HCT116 (cell line): ENCODE data around the gene LRRC66. TPM values are rescaled to one million over a fixed set of nuclear protein-coding genes. Genes with fewer than 3 reads are reported as not detected.

Experiments
- ATAC-seq: fragments of 200-7000 bp; cut with Tn5 transposase; 2 replicates; pipeline ENCODE4 v1.9.1; 2020; ENCODE audit warnings: mild to moderate bottlenecking, moderate library complexity
- BruUV-seq: library from RNA; stranded (reverse); fragments of 400-500 nt; replicated peaks from 2 replicates; lab custom pipeline; 2021; lab: Mats Ljungman, UMichigan
- CTCF ChIA-PET: fragments of 300-600 bp; sonication (Branson Sonifier 250); formaldehyde crosslinking; loops from one replicate; lab custom pipeline; 2021; ENCODE audit warnings: antibody characterized with exemption; lab: Charles Lee
- POLR2A ChIA-PET: fragments of 300-600, 350-600 bp; sonication (Branson Sonifier 250); formaldehyde crosslinking; loops from one replicate; lab custom pipeline; 2021; ENCODE audit warnings: antibody characterized with exemption; lab: Charles Lee
- RAD21 ChIA-PET, 2 experiments: fragments of 300-600 bp; sonication (Branson Sonifier 250); formaldehyde crosslinking; loops; one replicate each; lab custom pipeline; 2023; ENCODE audit warnings: low total read pairs in 2 of 2; ENCODE audit not compliant: uncharacterized antibody in 2 of 2, unreplicated experiment in 2 of 2, low non-redundant PET in 1 of 2; lab: Charles Lee
- DNase-seq: peaks from one replicate; pipeline ENCODE4 v3.0.0-alpha.2; 2010; ENCODE audit warnings: low read depth, low spot score
- H2AFZ ChIP-seq: fragments of 200-600 bp; shearing (Covaris generic), sonication (generic); 2 replicates; pipeline ENCODE4 v1.6.1; 2017; ENCODE audit warnings: low read depth, mixed run types, mixed read lengths, antibody characterized with exemption, low read length; ENCODE audit not compliant: poor library complexity, severe bottlenecking
- H3K27ac ChIP-seq: 2 replicates; pipeline ENCODE4 v1.5.1; 2012; ENCODE audit warnings: low read depth, low read length
- H3K27me3 ChIP-seq: fragments of 200-600 bp; sonication (generic); 2 replicates; pipeline ENCODE4 v1.6.1; 2016; ENCODE audit warnings: mixed run types, low read length, mixed read lengths; ENCODE audit not compliant: insufficient read depth
- H3K36me3 ChIP-seq, 2 experiments: fragments of 200-500 bp in 1 of 2; fragments of 200-600 bp in 1 of 2; sonication (Bioruptor generic) in 1 of 2; sonication (generic) in 1 of 2; 2 replicates each; pipeline versions ENCODE4 v1.5.1 to v1.6.1; 2014 to 2016; ENCODE audit warnings: low read length in 2 of 2, inconsistent platforms in 1 of 2, mixed read lengths in 1 of 2, mixed run types in 1 of 2; ENCODE audit not compliant: insufficient read depth in 2 of 2, control insufficient read depth in 1 of 2
- H3K4me1 ChIP-seq, 2 experiments: fragments of 200-600 bp in 1 of 2; sonication (generic) in 1 of 2; 2 replicates each; pipeline versions ENCODE4 v1.5.1 to v1.6.1; 2012 to 2017; ENCODE audit warnings: low read length in 2 of 2, inconsistent platforms in 1 of 2, mild to moderate bottlenecking in 1 of 2, mixed read lengths in 1 of 2, mixed run types in 1 of 2, moderate library complexity in 1 of 2; ENCODE audit not compliant: insufficient read depth in 2 of 2, control insufficient read depth in 1 of 2
- H3K4me2 ChIP-seq: fragments of 200-600 bp; sonication (generic); 2 replicates; pipeline ENCODE4 v1.6.1; 2017; ENCODE audit warnings: mixed run types, low read length, mixed read lengths
- H3K4me3 ChIP-seq, 2 experiments: fragments of 200-600 bp in 1 of 2; sonication (generic) in 1 of 2; replicated peaks in 1 of 2; 2 replicates each; pipeline ENCODE4 v1.5.1; 2011 to 2016; ENCODE audit warnings: low read length in 2 of 2, control low read depth in 1 of 2, low read depth in 1 of 2, mild to moderate bottlenecking in 1 of 2, mixed read lengths in 1 of 2, mixed run types in 1 of 2
- H3K79me2 ChIP-seq: fragments of 200-600 bp; sonication (generic); 2 replicates; pipeline ENCODE4 v1.6.1; 2017; ENCODE audit warnings: mild to moderate bottlenecking, mixed run types, low read length, moderate library complexity, mixed read lengths; ENCODE audit not compliant: insufficient read depth
- H3K9ac ChIP-seq: fragments of 200-600 bp; sonication (generic); 2 replicates; pipeline ENCODE4 v1.6.1; 2016; ENCODE audit warnings: low read length, mixed read lengths
- H3K9me2 ChIP-seq: fragments of 200-600 bp; sonication (generic), shearing (Covaris generic); 2 replicates; pipeline ENCODE4 v1.6.1; 2017; ENCODE audit warnings: mixed run types, mild to moderate bottlenecking, moderate library complexity; ENCODE audit not compliant: insufficient read depth
- H3K9me3 ChIP-seq, 2 experiments: fragments of 200-500 bp in 1 of 2; fragments of 200-600 bp in 1 of 2; sonication (Bioruptor generic) in 1 of 2; sonication (generic) in 1 of 2; 2 replicates each; pipeline ENCODE4 v1.6.1; 2014 to 2017; ENCODE audit warnings: low read length in 2 of 2, mixed read lengths in 2 of 2, inconsistent platforms in 1 of 2, low read depth in 1 of 2, mild to moderate bottlenecking in 1 of 2, mixed run types in 1 of 2, moderate library complexity in 1 of 2; ENCODE audit not compliant: control insufficient read depth in 1 of 2, insufficient read depth in 1 of 2
- H4K20me1 ChIP-seq: fragments of 200-600 bp; sonication (generic), shearing (Covaris generic); 2 replicates; pipeline ENCODE4 v1.6.1; 2017; ENCODE audit warnings: mixed run types, mild to moderate bottlenecking, moderate library complexity; ENCODE audit not compliant: insufficient read depth
- CBX3 ChIP-seq: IDR thresholded peaks from 2 replicates; pipeline ENCODE4 v1.6.1; 2012; ENCODE audit warnings: low read depth
- POLR2AphosphoS5 ChIP-seq: IDR thresholded peaks from 2 replicates; pipeline ENCODE4 v1.6.1; 2011; ENCODE audit warnings: mild to moderate bottlenecking, low read depth, low read length, moderate library complexity
- RAD21 ChIP-seq: IDR thresholded peaks from 2 replicates; pipeline ENCODE4 v1.6.1; 2012; ENCODE audit warnings: low read depth, mild to moderate bottlenecking
- ZNF274 ChIP-seq: fragments of 200-500 bp; sonication (Bioruptor generic); IDR thresholded peaks from 2 replicates; pipeline ENCODE4 v1.6.1; 2014; ENCODE audit warnings: mild to moderate bottlenecking, low read depth, low read length, inconsistent platforms
- intact Hi-C: fragments of 100-400 bp; cut with micrococcal nuclease; formaldehyde crosslinking; loops from 2 replicates; pipeline ENCODE4 v1.10.0; 2022
- total RNA-seq: library from RNA; stranded (reverse); gene quantifications from one replicate; pipeline ENCODE4 v1.2.1, GENCODE V29; 2021; ENCODE audit not compliant: unreplicated experiment
- TF ChIP-seq, protein P1 (sequence below), 3 experiments: fragments of 200-600 bp in 1 of 3; sonication (generic) in 1 of 3; IDR thresholded peaks in 2 of 3; conservative IDR thresholded peaks in 1 of 3; 2 replicates each; pipeline ENCODE4 v1.5.1; 2012 to 2017; ENCODE audit warnings: low read depth in 2 of 3, low read length in 2 of 3, antibody characterized with exemption in 1 of 3, borderline replicate concordance in 1 of 3, control low read depth in 1 of 3, mild to moderate bottlenecking in 1 of 3, mixed read lengths in 1 of 3, mixed run types in 1 of 3, moderate library complexity in 1 of 3; ENCODE audit not compliant: insufficient read depth in 1 of 3

LRRC66 gene
- total RNA-seq, 1 experiment from 2014 or later, result 0.12 TPM

DNA sequence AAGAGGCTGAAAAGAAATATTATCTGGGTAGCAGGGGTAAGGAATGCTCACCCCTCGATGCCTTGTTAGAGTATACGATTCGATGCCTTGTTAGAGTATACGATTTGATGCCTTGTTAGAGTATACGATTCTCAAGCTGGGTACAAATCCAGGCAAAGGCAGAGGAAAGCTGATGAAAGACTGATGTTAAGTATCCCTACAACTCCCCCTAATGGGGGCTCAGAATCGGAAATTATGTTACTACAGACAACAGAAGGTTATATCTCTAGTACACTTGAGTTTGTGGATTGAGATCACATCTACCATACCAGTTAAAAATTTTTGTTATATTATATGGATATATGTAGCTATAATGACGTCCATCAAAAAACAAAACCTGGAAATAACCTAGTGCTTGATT lies 4.8 kb downstream of the LRRC66 start:
- Histone ChIP-seq H3K9ac (no peak overlapping the region), H3K9me3 (no peaks in the 10 kb centered on the region), H3K36me3 (no peaks in the 10 kb centered on the region), H3K4me3 (no peak overlapping the region), H3K27ac (no peak overlapping the region), H3K4me2 (no peak overlapping the region), H2AFZ (no peak overlapping the region), H3K9me2 (no peaks in the 10 kb centered on the region), H4K20me1 (no peaks in the 10 kb centered on the region), H3K4me1 (peaks cover 3 to 9% of the 10 kb centered on the region in 2 experiments), H3K79me2 (no peaks in the 10 kb centered on the region), H3K27me3 (no peaks in the 10 kb centered on the region)
- POLR2A ChIA-PET, result no interaction called here
- DNase-seq, result no peak
- TF ChIP-seq, protein P1, sequence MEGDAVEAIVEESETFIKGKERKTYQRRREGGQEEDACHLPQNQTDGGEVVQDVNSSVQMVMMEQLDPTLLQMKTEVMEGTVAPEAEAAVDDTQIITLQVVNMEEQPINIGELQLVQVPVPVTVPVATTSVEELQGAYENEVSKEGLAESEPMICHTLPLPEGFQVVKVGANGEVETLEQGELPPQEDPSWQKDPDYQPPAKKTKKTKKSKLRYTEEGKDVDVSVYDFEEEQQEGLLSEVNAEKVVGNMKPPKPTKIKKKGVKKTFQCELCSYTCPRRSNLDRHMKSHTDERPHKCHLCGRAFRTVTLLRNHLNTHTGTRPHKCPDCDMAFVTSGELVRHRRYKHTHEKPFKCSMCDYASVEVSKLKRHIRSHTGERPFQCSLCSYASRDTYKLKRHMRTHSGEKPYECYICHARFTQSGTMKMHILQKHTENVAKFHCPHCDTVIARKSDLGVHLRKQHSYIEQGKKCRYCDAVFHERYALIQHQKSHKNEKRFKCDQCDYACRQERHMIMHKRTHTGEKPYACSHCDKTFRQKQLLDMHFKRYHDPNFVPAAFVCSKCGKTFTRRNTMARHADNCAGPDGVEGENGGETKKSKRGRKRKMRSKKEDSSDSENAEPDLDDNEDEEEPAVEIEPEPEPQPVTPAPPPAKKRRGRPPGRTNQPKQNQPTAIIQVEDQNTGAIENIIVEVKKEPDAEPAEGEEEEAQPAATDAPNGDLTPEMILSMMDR (IDR thresholded peaks at IDR 0.05 in 2 of 3, conservative IDR thresholded peaks at IDR 0.05 in 1 of 3; ENCODE audit: borderline replicate concordance in 1 of 3, insufficient read depth in 1 of 3, low read depth in 2 of 3, low read length in 2 of 3), result peak; percentile 4 to 20 (median 17); a peak in 1 of 6 replicates
- TF ChIP-seq ZNF274 (no peak), RAD21 (peak; percentile 48)
- RAD21 ChIA-PET, result interaction anchor here in 1 of 2 experiments (0.7 kb wide), 1 partner anchor 65 kb away, joined by 3 read pairs; no protein-coding TSS in a partner anchor
- no TSS peak for BruUV-seq
- CTCF ChIA-PET, result no interaction called here
- intact Hi-C loops, result no loop called here
- no peak; the same call in 1 of the 2 replicates for ATAC-seq

DNA sequence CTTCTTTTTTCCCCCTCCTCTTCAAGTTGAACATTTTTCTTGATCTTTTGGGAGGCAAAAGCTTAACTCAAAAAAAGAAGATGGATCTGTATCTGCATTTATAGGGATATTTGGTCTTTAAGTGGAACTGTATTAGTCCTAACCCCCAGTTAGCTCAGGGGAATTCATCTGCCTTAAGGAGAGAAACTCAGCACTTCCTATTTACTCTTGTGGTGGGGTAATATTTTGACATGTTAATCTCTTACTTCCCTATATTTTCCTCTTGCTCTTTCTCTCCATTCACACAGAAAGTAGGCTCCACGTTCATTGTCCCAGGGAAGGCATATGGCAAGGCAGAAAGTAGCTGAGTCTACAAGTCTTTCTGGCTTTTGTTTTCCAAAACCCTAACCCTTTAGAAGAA lies 5.3 kb downstream of the LRRC66 start:
- Histone ChIP-seq H3K4me1 (peaks cover 0 to 4% of the 10 kb centered on the region in 2 experiments; a peak in 2 of 4 replicates), H3K9me2 (no peaks in the 10 kb centered on the region), H2AFZ (no peak overlapping the region), H4K20me1 (no peaks in the 10 kb centered on the region), H3K36me3 (no peaks in the 10 kb centered on the region), H3K4me2 (no peak overlapping the region), H3K9ac (no peak overlapping the region), H3K79me2 (no peaks in the 10 kb centered on the region), H3K4me3 (no peak overlapping the region), H3K9me3 (no peaks in the 10 kb centered on the region), H3K27me3 (no peaks in the 10 kb centered on the region), H3K27ac (no peak overlapping the region)
- CTCF ChIA-PET, result no interaction called here
- TF ChIP-seq, protein P1 (IDR thresholded peaks at IDR 0.05 in 2 of 3, conservative IDR thresholded peaks at IDR 0.05 in 1 of 3; ENCODE audit: borderline replicate concordance in 1 of 3, insufficient read depth in 1 of 3, low read depth in 2 of 3, low read length in 2 of 3), result no peak
- TF ChIP-seq CBX3 (no peak), POLR2AphosphoS5 (no peak)
- DNase-seq (no peak), ATAC-seq (no peak)
- RAD21 ChIA-PET, result interaction anchor here in 1 of 2 experiments (0.7 kb wide), 1 partner anchor 66 kb away, joined by 3 read pairs; no protein-coding TSS in a partner anchor
- intact Hi-C loops, result no loop called here
- POLR2A ChIA-PET, result no interaction called here
- no TSS peak for BruUV-seq
